A673 (cell line): Measurements from ENCODE around the gene STAP2. TPM values are rescaled to one million over a fixed set of nuclear protein-coding genes. Genes with fewer than 3 reads are reported as not detected.

Source experiments
- BruUV-seq: library from RNA; stranded (reverse); fragments of 400-500 nt; replicated peaks from 2 replicates; lab custom pipeline; 2021; lab: Mats Ljungman, UMichigan
- CTCF ChIA-PET: fragments of 300-600 bp; sonication (Branson Sonifier 250); formaldehyde crosslinking; loops from one replicate; lab custom pipeline; 2022; ENCODE audit warnings: antibody characterized with exemption; lab: Charles Lee
- POLR2A ChIA-PET: fragments of 300-600 bp; sonication (Branson Sonifier 250); formaldehyde crosslinking; loops from one replicate; lab custom pipeline; 2022; ENCODE audit warnings: antibody characterized with exemption; ENCODE audit not compliant: low non-redundant PET; lab: Charles Lee
- DNase-seq: peaks from one replicate; pipeline ENCODE4 v3.0.0-alpha.2; 2015; ENCODE audit warnings: low spot score
- H3K27ac ChIP-seq: fragments of 200-600 bp; sonication (generic); 2 replicates; pipeline ENCODE4 v1.5.1; 2016; ENCODE audit warnings: mixed run types, low read depth, mild to moderate bottlenecking, mixed read lengths, antibody characterized with exemption, low read length; ENCODE audit not compliant: poor library complexity, severe bottlenecking
- H3K27me3 ChIP-seq: fragments of 200-600 bp; sonication (generic); replicated peaks from 2 replicates; pipeline ENCODE4 v1.6.1; 2017; ENCODE audit warnings: mixed run types, low read depth, mild to moderate bottlenecking, mixed read lengths, antibody characterized with exemption, low read length; ENCODE audit not compliant: insufficient read depth, poor library complexity
- H3K36me3 ChIP-seq: fragments of 200-600 bp; sonication (generic); 2 replicates; pipeline ENCODE4 v1.6.1; 2016; ENCODE audit warnings: mixed run types, mild to moderate bottlenecking, mixed read lengths, antibody characterized with exemption, low read length; ENCODE audit not compliant: insufficient read depth, poor library complexity, severe bottlenecking
- H3K4me1 ChIP-seq: fragments of 200-600 bp; sonication (generic); 2 replicates; pipeline ENCODE4 v1.6.1; 2017; ENCODE audit warnings: mixed run types, mild to moderate bottlenecking, mixed read lengths, antibody characterized with exemption, low read length; ENCODE audit not compliant: insufficient read depth, poor library complexity, severe bottlenecking
- H3K4me3 ChIP-seq: fragments of 200-600 bp; sonication (generic); 2 replicates; pipeline ENCODE4 v1.5.1; 2016; ENCODE audit warnings: low read depth, mixed run types, mild to moderate bottlenecking, mixed read lengths, low read length; ENCODE audit not compliant: poor library complexity, severe bottlenecking
- H3K9me3 ChIP-seq: fragments of 200-600 bp; sonication (generic); 2 replicates; pipeline ENCODE4 v1.6.1; 2016; ENCODE audit warnings: mixed run types, low read depth, mild to moderate bottlenecking, mixed read lengths, antibody characterized with exemption, low read length; ENCODE audit not compliant: poor library complexity, severe bottlenecking
- EZH2 ChIP-seq: fragments of 200-600 bp; sonication (generic); IDR thresholded peaks from 2 replicates; pipeline ENCODE4 v1.6.1; 2017; ENCODE audit warnings: borderline replicate concordance, low read depth, mild to moderate bottlenecking, mixed read lengths, antibody characterized with exemption, low read length; ENCODE audit not compliant: poor library complexity, severe bottlenecking
- intact Hi-C: fragments of 100-400 bp; cut with micrococcal nuclease; formaldehyde crosslinking; loops from one replicate; pipeline ENCODE4 v1.10.0; 2022; ENCODE audit not compliant: unreplicated experiment
- total RNA-seq: library from RNA; stranded (reverse); gene quantifications from 2 replicates; pipeline ENCODE4 v1.2.3, GENCODE V29; 2021
- TF ChIP-seq, protein P1 (sequence below): fragments of 300-800, 200-600 bp; sonication (generic); conservative IDR thresholded peaks from 2 replicates; pipeline ENCODE4 v1.5.1; 2017; ENCODE audit warnings: low read depth, mild to moderate bottlenecking, antibody characterized with exemption, low read length, moderate library complexity, mixed read lengths

The STAP2 gene
- total RNA-seq, 1 experiment from 2014 or later, result 2.0 TPM

DNA sequence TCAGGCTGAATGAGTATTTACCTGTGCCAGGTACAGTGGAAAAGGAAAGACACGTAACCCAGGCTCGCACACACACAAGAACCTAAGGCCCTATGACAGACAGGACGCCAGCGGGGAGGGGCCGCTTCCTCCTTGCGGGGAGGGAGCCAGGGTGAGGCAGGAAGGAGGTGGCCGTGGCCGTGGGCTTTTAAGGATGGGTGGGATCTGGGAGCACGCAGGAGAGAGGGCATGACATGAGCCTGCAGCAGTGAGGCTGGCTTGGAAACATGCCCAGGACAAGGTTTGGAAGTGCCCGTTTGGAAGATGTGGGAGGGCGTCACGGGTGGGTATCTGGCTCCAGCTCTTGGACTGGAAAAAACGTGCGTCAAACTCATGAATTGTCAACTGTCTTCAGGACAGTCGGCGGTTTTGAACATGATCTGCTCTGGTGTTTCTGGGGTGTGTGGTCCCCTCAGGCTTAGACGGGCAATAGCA is 41.7 kb upstream of the STAP2 start:
- Histone ChIP-seq H3K27ac (peak overlapping the region; percentile 15), H3K4me1 (peaks cover 35% of the 10 kb centered on the region), H3K9me3 (no peaks in the 10 kb centered on the region), H3K36me3 (no peaks in the 10 kb centered on the region), H3K27me3 (no peaks in the 10 kb centered on the region), H3K4me3 (no peak overlapping the region)
- no TSS peak for BruUV-seq
- intact Hi-C loops, result no loop called here
- TF ChIP-seq EZH2, result no peak
- TF ChIP-seq, protein P1, sequence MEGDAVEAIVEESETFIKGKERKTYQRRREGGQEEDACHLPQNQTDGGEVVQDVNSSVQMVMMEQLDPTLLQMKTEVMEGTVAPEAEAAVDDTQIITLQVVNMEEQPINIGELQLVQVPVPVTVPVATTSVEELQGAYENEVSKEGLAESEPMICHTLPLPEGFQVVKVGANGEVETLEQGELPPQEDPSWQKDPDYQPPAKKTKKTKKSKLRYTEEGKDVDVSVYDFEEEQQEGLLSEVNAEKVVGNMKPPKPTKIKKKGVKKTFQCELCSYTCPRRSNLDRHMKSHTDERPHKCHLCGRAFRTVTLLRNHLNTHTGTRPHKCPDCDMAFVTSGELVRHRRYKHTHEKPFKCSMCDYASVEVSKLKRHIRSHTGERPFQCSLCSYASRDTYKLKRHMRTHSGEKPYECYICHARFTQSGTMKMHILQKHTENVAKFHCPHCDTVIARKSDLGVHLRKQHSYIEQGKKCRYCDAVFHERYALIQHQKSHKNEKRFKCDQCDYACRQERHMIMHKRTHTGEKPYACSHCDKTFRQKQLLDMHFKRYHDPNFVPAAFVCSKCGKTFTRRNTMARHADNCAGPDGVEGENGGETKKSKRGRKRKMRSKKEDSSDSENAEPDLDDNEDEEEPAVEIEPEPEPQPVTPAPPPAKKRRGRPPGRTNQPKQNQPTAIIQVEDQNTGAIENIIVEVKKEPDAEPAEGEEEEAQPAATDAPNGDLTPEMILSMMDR, result no peak
- CTCF ChIA-PET, result interaction anchor here (1.0 kb wide), 1 partner anchor 28 kb away, joined by 6 read pairs; no protein-coding TSS in a partner anchor
- DNase-seq, result no peak
- POLR2A ChIA-PET, result interaction anchor here (0.6 to 0.7 kb wide), 2 partner anchors 9 to 411 kb away, joined by 9 to 10 read pairs; no protein-coding TSS in a partner anchor

DNA sequence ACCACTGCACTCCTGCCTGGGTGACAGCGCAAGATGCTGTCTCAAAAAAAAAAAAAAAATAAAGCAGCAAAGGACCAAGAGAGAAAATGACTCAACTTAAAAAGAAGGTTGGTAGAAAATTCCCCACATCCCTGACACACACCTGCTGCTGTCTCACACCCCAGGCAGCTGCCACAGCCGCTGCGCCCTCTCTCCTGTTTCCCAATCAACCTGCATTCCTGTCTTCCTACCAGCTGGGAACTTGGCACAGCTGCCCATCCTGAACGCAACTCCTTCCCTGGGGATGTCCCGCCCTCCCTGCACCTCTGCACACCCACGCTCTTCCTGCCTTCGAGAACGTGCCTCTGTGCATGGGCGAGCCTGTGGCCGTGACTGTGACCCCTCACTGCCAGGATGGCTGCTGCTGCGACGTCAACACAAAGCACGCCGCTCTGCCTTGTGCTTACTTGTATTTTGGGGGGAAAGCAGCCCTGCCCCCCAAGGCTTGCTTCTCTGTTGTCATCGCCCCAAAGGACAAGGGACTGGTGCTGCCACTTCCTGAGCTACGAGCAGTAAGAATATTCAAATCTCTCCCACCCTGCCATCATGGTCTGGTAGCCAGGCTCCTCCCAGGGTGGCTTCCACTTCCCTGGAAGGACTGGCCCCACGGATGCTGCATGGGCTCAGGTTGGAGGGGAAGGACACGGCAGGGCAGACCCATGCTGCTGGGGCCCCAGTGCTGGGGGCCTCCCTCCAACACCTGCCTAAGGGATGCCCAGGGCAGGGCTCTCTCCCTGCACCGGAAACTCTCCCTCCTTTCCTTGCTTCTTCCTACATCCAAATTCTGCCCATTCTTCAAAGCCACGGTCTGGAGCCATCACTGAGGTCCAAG is 41.0 kb upstream of the STAP2 start:
- intact Hi-C loops, result no loop called here
- no TSS peak for BruUV-seq
- Histone ChIP-seq H3K36me3 (no peaks in the 10 kb centered on the region), H3K9me3 (no peaks in the 10 kb centered on the region), H3K4me3 (no peak overlapping the region), H3K4me1 (peaks cover 42% of the 10 kb centered on the region), H3K27me3 (no peaks in the 10 kb centered on the region), H3K27ac (peak overlapping the region; percentile 19)
- TF ChIP-seq, protein P1, result no peak
- TF ChIP-seq EZH2, result no peak
- ChIA-PET POLR2A (no interaction called here), CTCF (interaction anchor here (1.0 kb wide), 1 partner anchor 27 kb away, joined by 6 read pairs; no protein-coding TSS in a partner anchor)
- peak; percentile 57 for DNase-seq

DNA sequence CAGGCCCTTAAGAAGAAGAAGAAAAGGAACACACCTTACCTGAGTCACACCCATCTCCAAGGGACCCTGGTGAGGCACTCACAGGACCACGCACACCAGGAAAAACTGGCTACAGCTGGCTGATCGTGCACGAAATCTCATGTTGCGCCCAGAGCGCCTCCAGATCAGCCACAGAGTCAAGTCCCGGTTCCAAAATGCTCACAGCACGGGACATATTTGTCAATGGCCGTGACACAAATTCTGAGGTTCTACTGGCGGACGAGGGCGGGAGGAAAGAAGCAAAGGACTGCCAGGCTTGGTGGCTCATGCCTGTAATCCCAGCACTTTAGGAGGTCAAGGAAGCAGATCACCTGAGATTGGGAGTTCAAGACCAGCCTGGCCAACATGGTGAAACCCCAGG is 40.3 kb upstream of the STAP2 start:
- Histone ChIP-seq H3K27ac (no peak overlapping the region), H3K4me3 (no peak overlapping the region), H3K27me3 (no peaks in the 10 kb centered on the region), H3K9me3 (no peaks in the 10 kb centered on the region), H3K4me1 (peaks cover 49% of the 10 kb centered on the region), H3K36me3 (no peaks in the 10 kb centered on the region)
- no peak for DNase-seq
- ChIA-PET CTCF (no interaction called here), POLR2A (no interaction called here)
- intact Hi-C loops, result no loop called here
- no peak for TF ChIP-seq EZH2
- TF ChIP-seq, protein P1, result no peak
- no TSS peak for BruUV-seq
